BJ (cell line): ENCODE results near the gene GRAMD1B. TPM values are rescaled to one million over a fixed set of nuclear protein-coding genes. Genes with fewer than 3 reads are reported as not detected.
A peak's percentile ranks its signal among the peaks of the same experiment; 100 is the strongest.

Experiments
- CTCF ChIA-PET: fragments of 350-600 bp; formaldehyde crosslinking; extraction: SDS; loops from one replicate; lab custom pipeline; 2021; ENCODE audit warnings: antibody characterized with exemption, inconsistent platforms; lab: Yijun Ruan, JAX
- POLR2A ChIA-PET: fragments of 300-600 bp; sonication (Branson Sonifier 250); formaldehyde crosslinking; extraction: SDS; loops from one replicate; lab custom pipeline; 2021; ENCODE audit warnings: antibody characterized with exemption; lab: Charles Lee
- DNase-seq: peaks from one replicate; pipeline ENCODE4 v3.0.0-alpha.2; 2011; ENCODE audit warnings: low read depth
- H3K27me3 ChIP-seq: 2 replicates; pipeline ENCODE4 v1.6.0; 2011; ENCODE audit warnings: low read length; ENCODE audit not compliant: control insufficient read depth, insufficient read depth
- H3K36me3 ChIP-seq: 2 replicates; pipeline ENCODE4 v1.5.1; 2011; ENCODE audit warnings: low read length; ENCODE audit not compliant: control insufficient read depth, insufficient read depth
- H3K4me3 ChIP-seq: 2 replicates; pipeline ENCODE4 v1.5.1; 2011; ENCODE audit warnings: low read depth, mild to moderate bottlenecking, control low read depth, low read length
- CTCF ChIP-seq: IDR thresholded peaks from 2 replicates; pipeline ENCODE4 v1.5.1; 2011; ENCODE audit warnings: low read depth, mild to moderate bottlenecking, control low read depth, inconsistent platforms, low read length, moderate library complexity; ENCODE audit not compliant: insufficient read depth
- polyA plus RNA-seq: library from polyadenylated mRNA; depleted of rRNA; stranded (reverse); fragments of >200 nt; gene quantifications from 2 replicates; pipeline ENCODE4 v1.2.3, GENCODE V29; 2011

Gene GRAMD1B
- polyA plus RNA-seq, 1 experiment = 11.7 TPM

DNA sequence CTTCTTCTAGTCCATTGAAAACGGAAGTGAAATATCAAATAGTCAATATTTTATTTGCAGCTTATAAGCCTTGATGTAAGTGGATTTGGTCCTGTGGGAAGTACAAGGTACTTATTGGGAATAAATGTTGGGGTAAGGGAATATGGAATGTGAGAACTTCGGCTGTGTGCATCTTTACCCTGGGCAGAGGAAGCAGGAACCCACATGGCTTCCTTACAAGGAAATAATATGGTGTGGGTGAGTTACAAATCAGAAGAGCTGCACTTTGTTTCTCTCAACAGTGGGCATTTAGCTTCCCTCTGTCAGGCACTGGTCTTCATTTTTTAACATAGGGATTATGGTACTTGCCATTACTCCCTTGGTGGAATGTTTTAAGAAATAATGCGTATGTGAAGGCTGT is 146.4 kb downstream of the GRAMD1B start:
- no peak for TF ChIP-seq CTCF
- DNase-seq = no peak
- H3K27me3 ChIP-seq = no peaks in the 10 kb centered on the region
- CTCF ChIA-PET = interaction anchor here (0.6 to 8.0 kb wide), 32 partner anchors 9 to 134 kb away, joined by 3 to 148 read pairs (median 6); no protein-coding TSS in a partner anchor
- POLR2A ChIA-PET = no interaction called here
- H3K4me3 ChIP-seq = no peak overlapping the region
- H3K36me3 ChIP-seq = no peaks in the 10 kb centered on the region

DNA sequence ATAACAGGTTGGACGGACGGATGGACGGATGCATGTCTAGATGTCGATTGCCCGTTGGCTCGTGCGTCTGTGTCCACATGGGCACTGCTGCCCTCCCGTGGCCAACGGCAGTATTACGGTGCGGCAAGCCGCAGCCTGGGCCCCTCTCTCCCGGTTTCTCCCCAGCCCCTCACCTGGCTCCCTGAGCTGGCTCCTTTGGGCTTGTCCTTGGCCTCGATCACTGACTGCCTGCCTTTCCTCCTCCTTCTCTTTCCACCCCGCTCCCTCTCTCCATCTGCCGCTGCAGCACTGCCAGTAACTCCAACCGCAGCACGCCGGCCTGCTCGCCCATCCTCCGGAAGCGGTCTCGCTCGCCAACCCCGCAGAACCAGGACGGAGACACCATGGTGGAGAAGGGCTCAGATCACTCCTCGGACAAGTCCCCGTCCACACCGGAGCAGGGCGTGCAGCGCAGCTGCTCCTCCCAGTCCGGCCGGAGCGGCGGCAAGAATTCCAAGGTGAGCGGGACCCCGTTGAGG is 147.1 kb downstream of the GRAMD1B start:
- TF ChIP-seq CTCF = peak; percentile 93
- H3K36me3 ChIP-seq = no peaks in the 10 kb centered on the region; the same call in 1 of the 2 replicates
- DNase-seq = no peak
- H3K27me3 ChIP-seq = no peaks in the 10 kb centered on the region
- ChIA-PET POLR2A (no interaction called here), CTCF (interaction anchor here (0.6 to 8.0 kb wide), 30 partner anchors 9 to 134 kb away, joined by 3 to 148 read pairs (median 6); no protein-coding TSS in a partner anchor)
- no peak overlapping the region for H3K4me3 ChIP-seq

DNA sequence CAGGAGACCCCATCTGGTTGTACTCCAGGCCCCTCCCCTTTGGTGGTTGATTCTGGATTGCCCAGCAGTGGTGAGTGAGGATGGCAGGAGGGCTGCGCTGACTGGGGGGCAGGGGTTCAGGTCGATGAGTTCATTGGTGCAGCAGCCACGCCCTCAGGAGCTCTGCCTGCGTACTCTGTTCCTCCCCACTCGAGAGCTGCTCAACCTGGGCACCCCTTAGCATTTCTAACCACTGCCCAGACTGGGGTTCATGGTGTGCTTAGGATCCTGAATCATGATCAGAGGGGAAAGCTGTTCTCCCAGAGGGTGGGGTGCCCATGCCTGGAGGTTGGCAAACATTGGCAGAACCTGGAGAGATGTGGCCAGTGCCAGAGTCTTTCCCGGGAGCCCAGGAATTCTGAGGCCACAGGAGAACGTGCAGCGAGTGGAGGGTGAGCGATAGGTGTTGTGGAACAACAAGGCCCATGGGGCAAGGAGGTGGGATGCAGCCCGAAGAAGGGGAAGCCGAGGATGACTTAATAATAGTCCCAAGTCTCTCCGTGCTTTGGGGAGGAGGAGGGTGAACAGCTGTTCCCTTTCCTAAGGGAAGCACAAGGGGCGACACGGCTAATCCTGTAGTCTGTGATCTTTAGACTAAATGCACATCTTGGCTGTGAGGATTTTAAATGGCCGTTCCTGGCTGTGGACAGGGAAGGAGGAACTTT is 148.9 kb downstream of the GRAMD1B start:
- ChIA-PET POLR2A (no interaction called here), CTCF (interaction anchor here (0.9 to 8.0 kb wide), 12 partner anchors 10 to 132 kb away, joined by 3 to 148 read pairs (median 16); no protein-coding TSS in a partner anchor)
- H3K4me3 ChIP-seq = no peak overlapping the region
- DNase-seq = no peak
- TF ChIP-seq CTCF = no peak
- no peaks in the 10 kb centered on the region; the same call in 1 of the 2 replicates for H3K36me3 ChIP-seq
- H3K27me3 ChIP-seq = no peaks in the 10 kb centered on the region

DNA sequence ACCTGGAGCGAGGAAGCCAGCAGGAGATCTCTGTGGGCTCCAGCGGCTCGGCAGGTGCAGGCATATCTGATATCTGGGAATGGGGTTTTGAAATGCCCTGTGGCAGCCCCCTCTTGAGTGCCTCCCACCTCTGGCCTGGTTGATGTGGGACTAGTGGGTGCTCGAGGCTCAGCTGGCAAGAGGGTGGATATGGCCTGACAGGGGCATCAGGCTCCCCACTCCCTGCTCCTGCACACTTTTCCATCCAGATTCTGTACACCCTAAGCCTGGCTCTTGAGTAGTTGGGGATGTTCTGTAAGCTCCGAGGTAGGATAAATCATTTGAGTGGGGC is 149.4 kb downstream of the GRAMD1B start:
- POLR2A ChIA-PET = no interaction called here
- no peak for DNase-seq

More for the DNA sequence above, 149.4 kb downstream of the GRAMD1B start:
- TF ChIP-seq CTCF = no peak
- no peaks in the 10 kb centered on the region; the same call in 1 of the 2 replicates for H3K36me3 ChIP-seq
- H3K4me3 ChIP-seq = no peak overlapping the region
- no peaks in the 10 kb centered on the region for H3K27me3 ChIP-seq
- CTCF ChIA-PET = interaction anchor here (0.9 to 8.0 kb wide), 23 partner anchors 8 to 172 kb away, joined by 3 to 148 read pairs (median 7); no protein-coding TSS in a partner anchor
